COR-L47 (cell line): ENCODE results near the gene LRTM2.
"Not testable (repeated sequence)": the region's sequence is repeated elsewhere in the genome, so short reads cannot be mapped to it uniquely, and the experiment has no call there.

Source experiments
- DNase-seq: peaks from one replicate; lab custom pipeline; 2025; lab: John Stamatoyannopoulos, UW

Gene LRTM2

DNA sequence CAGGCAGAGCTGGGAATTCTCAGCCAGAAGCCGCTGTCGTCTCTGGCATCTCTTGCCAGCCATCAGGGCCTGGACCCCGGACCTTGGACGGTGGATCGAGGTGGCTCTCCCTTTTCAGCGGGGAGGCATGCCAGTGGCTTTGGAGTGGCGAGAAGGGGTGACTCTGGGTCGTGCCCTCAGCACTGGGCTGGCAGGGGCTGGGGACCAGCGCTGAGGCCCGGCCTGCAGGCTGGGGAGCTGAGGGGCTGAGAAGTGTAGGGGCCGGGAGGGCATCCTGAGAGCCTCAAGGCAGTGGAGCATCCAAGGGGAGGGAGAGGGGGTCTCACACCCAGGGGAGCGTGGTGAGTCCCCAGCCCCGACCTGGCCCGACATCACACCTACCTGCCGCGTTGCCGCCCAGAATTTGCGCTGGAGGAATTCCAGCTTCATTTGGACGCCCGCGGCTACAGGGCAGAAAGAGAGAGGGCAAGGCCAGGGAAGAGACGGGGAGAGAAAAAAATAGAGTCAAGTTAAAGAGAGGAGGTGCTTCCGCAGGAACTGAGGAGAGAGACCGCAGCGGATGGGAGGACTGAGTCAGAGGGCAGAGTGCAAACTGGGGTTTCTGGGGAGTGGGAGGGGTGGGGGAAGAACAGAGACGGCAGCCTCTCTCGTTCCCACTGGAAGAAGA is 9.0 kb upstream of the LRTM2 start:
- DNase-seq = no peak

- DNase-seq = no peak
Measured at GRCh38 chr12:1811948-1812291, 8.4 kb upstream of the LRTM2 start.

- no peak for DNase-seq
Measured at GRCh38 chr12:1812650-1813302, 7.6 kb upstream of the LRTM2 start.

DNA sequence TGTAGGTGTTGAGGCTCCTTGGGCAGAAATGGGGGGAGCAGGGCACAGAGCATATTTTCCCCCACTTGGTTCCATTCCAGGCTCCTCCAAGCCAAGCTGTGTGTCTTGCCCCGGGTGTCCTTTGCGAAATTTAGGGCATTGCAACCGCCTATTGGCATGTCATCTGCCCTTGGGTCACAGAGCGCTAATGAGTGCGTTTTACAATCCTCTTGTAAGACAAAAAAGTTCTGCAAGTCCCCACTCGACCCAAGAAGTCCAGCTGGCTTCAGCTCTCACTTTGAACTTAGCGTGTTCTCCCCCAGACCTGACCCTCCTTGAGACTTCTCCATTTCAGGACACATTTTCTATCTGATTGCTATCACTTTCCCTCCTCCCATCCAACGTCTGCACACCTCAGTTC is 6.1 kb upstream of the LRTM2 start:
- DNase-seq = no peak

- no peak for DNase-seq
Measured at GRCh38 chr12:1815108-1815507, 5.3 kb upstream of the LRTM2 start.

DNA sequence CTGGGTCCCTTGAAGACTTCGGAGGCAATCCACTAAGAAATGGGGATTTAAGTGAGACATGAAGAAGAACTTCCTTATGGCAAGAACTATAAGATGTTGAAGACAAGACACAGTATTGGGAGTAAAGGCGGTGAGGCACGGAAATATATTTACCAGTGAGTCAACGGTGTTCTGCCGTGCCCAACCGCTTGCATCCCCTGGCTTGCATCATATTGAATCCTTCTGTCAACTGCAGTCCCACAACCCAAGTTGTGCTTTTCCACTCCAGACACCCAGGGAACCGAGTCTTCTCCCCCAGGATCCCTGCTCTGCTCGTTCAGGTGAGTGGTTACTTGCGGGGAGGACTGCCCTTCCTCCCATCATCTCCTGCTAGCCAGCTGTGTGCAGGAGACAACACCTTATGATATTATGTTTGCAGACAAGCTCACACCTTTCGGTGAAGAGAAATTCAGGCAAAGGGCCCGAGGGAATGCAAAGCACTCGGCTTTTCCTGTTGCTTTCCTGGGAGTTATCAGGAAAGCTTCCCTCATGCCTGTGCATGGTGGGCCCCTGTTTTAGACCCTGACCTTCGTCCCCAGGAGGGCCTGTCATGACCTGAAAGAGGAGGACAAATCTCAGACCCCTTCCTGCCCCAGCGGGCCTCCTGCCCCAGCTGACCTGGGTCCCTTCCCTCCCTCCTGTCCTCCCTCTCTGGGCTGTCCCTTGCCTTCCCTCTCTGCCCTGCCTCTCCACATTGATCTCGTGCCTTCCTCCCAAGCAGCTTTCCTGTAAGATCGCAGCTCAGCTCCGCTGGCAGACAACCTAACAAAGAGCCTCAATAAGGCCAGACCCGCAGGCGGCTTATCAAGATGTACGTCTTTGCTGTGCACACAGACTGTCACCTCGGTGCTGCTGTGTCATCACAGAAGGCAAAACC is 4.3 kb upstream of the LRTM2 start:
- DNase-seq = no peak

DNA sequence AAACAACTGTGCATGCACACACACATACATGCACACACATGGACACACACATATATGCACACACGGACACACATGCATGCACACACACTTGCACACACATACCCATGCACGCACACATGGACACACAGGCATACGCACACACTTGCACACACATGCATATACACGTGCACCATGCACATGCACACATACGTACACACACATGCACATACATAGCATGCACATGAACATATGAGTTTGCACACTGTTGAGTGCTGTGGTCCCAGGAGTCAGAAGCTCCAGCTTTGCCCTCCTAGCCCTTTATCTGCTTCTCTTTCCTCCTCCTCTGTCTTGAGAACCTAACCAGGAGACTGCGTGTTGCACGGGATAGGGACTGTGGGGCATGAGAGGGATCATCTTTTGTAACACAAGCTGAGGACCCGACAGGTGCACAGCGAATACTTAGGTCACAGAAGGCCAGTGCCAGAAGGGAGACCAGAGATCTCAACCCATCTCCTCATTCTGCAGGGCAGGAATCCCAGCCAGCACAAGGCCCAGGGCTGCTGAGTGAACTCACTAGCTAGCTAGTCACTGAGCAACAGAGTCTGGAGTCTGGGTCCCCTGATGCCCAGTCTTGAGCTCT is 3.5 kb upstream of the LRTM2 start:
- DNase-seq = no peak

- not testable (repeated sequence) for DNase-seq
Measured at GRCh38 chr12:1817928-1818327, 2.4 kb upstream of the LRTM2 start.

GRCh38 chr12:1819050-1819449 is 1.3 kb upstream of the LRTM2 start:
- no peak for DNase-seq

DNA sequence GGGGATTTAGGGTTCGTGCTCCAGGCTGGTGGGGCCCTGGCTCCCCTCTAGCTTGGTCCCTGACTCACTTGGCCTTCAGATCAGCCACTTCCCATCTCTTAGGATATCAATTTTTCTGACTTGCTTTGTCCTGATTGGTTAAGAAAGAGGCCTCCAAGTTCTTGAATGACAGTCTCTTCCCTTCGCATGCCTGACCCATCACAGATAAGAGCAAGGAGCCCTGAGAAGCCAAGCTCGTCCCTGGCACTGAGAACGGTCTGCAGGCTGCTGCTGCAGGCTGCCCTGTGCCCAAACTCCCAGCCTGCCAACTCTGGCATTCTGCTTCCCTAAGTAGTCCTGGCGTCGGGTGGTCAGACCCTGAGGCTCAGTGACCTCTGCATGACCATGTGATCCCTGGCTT is 794 bp upstream of the LRTM2 start:
- DNase-seq = no peak

DNA sequence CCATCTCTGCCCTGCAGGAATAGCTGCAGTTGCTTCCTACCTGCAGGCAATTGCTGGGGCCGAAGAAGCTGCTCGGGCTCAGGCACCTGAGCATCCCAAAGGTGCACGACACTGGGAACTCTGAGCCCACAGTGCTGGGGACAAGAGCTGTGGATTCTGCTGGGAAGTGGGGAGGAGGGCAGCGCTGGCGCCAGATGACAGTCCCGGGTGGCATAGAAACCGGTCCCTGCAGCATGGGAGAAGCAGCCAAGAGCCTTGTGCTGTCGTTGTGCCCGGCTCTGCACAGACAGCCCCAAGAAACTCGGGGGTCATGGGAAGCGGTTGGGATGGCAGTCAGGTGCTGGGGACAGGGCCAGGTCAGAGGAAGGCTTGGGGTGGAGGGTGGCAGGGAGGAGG is 529 bp downstream of the LRTM2 start:
- no peak for DNase-seq

DNA sequence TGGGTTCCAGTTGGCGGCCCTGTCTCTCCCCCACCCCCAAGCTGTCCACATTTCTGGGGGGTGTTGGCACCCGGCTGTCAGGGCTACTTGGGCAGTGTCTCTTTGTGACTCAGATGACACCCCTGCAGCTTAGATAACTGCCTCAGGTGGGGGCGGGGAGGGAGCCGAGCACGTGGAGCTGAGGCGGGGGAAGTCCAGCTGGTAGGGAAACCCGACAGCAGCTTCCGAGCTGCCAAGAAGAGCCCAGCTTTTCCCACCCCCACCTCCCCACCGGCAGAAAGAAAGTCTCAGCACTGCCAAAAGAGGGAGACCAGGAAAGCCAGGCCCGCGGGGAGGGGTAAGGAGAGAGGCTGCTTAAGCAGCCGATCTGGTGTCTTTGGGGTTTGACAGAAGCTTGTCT is 1.4 kb downstream of the LRTM2 start:
- DNase-seq = no peak

GRCh38 chr12:1822699-1823098 is 2.3 kb downstream of the LRTM2 start:
- DNase-seq = no peak

GRCh38 chr12:1823237-1823636 is 2.9 kb downstream of the LRTM2 start:
- DNase-seq = no peak

DNA sequence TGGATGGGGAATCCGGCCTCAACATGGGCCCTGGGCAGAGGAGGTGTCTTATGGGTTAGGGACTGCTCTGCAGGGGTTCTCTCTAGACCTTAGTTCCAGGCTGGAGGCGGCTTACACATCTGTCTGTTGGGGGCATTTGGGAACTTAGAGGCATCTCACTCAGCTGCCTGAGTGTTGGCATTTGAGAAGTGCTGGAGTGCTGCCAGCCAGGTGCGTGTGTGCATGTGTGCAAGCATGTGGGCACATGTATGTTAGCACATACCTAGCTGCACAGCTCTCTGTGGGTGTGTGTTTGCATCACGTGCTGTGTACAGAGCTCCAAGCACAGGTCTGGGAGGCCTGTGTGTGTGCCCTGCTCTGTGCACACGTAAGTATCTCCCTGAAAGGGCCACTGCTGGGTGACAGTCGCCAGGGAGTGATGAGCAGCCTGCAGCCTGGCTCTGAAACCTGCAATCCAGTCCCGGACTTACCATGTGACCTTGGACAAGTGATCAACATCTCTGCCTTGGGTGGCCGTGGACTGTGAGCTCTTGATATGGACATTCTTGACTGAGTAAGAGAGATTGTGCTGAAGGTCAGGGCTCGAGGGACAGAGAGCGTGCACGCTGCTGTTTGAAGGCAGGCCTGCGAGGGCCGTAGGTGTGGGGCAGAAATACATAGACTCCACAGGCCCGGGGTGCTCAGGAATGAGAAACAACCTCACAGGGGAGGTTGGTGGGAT is 5.2 kb downstream of the LRTM2 start:
- no peak for DNase-seq

DNA sequence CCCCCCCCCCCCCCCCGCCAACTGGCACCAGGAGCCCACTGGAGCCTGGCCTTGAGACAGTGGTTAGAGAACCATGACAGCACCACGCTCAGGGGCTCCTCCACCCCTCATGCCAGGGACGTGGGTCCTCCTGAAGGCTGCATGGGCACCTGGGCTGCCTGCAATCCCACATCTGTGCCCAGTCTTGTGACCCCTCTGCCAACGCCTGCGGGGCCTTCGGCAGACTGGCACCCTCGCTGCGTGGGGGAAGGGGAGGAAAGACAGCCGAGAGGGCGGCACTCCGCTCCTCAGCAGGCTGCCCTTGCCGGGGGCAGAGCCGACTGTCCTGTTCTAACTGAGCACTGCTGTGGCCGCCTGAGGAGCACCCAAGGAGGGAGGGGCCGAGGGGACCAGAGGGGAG is 6.0 kb downstream of the LRTM2 start:
- DNase-seq = no peak

- DNase-seq = no peak
Measured at GRCh38 chr12:1826867-1827705, 6.7 kb downstream of the LRTM2 start.

- DNase-seq = no peak
Measured at GRCh38 chr12:1827826-1828805, 7.8 kb downstream of the LRTM2 start.

- no peak for DNase-seq
Measured at GRCh38 chr12:1828856-1829255, 8.5 kb downstream of the LRTM2 start.
